Bone marrow (tissue), 2 donors: ENCODE data around the gene YJEFN3.

Experiments
- DNase-seq, 2 donors: peaks; one replicate each; lab custom pipeline; 2025; lab: John Stamatoyannopoulos, UW

The YJEFN3 gene

GRCh38 chr19:19554074-19555023 is 25.6 kb downstream of the YJEFN3 start:
- DNase-seq, result peak in 1 of 2 donors; percentile 14

GRCh38 chr19:19558055-19558454 is 29.3 kb downstream of the YJEFN3 start:
- no peak for DNase-seq

DNA sequence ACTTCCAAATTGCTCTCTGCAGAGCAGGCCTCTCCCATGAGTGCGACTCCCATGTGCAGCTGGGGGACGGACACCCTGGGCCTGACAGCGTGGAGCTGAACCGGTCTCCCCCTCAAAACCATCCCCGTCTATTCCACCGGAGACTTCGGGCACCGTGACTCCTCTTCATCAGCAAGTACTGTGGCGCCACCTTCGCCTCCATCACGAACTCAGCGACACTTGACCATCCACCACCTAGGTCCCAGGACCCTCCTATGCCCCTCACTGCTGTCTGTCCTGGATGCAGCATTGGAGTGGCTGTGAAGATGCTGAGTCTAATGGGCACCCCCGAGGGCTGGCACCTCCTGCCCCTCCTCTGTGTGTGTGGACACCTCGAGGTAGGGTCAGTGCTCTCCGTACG is 29.9 kb downstream of the YJEFN3 start:
- DNase-seq, result no peak

- DNase-seq, result no peak
Measured at GRCh38 chr19:19559931-19560330, 31.2 kb downstream of the YJEFN3 start.

DNA sequence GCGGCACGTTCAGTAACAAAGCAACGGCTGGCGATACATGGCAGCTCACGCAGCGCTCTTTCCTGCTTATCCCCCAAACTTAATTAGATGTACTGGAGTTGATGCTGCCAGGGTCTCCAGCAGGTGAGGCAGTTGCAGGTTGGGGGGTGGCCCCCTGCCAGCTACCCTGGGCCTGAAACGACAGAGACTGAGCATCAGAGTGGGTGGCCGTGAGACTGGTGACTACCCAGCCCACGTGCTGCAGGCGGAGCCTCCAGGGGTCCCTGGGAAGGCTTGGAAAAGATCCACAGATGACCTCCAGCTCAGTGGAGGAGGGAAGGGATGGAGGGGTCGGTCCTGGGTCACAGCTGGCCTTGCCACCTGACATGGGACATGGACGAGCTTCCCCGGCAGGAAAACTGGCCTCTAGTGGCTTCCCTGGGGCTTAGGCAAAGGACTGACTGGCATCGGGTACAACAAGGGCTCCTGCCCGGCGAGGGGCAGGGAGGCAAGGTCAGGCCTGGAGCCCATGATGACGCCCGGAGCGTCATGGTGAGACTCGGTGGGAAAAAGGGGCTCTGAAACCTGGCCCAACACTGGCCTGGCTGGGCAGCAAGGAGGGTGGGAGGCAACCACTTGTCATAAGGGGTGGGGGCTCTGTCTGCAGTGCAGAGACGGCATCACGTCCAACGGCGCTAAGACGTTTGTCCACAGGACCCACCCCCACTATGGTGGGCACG is 33.4 kb downstream of the YJEFN3 start:
- DNase-seq, result no peak

GRCh38 chr19:19562665-19563347 is 34.1 kb downstream of the YJEFN3 start:
- DNase-seq, result no peak

- DNase-seq, result no peak
Measured at GRCh38 chr19:19563348-19563848, 34.7 kb downstream of the YJEFN3 start.

DNA sequence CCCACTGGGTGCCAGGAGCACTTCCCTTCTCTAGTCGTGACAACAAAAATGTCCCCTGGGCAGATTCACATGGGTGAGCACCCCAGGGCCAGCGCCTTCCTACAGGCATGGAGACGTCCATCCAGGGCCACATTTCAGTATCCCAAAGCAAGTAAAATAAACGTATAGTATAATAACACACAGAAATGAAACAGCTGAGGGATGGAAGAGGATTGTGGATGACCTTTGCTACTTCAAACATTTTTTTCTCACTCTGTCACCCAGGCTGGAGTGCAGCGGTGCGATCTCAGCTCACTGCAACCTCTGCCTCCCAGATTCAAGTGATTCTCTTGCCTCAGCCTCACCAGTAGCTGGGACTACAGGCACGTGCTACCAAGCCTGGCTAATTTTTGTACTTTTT is 37.6 kb downstream of the YJEFN3 start:
- no peak for DNase-seq

DNA sequence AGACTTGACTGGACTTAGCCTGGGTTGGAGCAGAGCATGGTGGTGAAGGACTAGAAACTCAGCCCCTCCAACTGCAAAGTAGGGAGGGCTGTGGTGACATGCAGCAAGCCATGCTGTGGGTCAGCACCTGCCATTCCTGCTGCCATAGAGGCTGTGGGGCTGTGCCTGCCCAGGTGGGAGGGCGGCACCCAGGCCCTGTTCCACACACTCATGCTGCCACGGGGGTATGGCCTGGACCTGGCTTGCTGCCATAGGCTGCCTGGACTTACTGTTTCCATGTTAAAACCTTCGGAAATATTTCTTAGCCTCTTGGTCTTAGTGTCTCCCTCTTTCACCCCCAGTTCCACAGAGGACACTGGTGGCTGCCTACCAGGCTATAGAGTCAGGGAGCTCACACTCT is 38.7 kb downstream of the YJEFN3 start:
- no peak for DNase-seq

- DNase-seq, result no peak
Measured at GRCh38 chr19:19568802-19569756, 40.4 kb downstream of the YJEFN3 start.

DNA sequence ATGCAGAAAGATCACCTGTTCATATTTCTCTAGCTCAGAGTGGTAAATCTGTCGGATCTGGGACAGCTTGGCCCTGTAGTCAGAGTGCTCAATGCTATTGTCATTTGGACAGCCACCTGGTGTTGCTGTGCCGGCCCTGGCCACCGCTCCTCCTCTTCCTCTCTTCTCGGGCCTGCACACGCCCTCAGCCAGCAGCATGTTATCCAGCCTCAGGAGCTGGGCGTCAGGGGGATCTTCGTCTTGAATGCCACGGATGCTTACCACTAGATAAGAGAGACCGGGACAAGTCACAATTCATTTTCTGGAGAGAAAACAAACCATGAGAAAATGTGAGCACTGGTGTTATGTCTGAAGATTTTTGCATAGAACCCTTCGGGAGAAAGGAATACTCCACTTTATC is 41.9 kb downstream of the YJEFN3 start:
- no peak for DNase-seq

DNA sequence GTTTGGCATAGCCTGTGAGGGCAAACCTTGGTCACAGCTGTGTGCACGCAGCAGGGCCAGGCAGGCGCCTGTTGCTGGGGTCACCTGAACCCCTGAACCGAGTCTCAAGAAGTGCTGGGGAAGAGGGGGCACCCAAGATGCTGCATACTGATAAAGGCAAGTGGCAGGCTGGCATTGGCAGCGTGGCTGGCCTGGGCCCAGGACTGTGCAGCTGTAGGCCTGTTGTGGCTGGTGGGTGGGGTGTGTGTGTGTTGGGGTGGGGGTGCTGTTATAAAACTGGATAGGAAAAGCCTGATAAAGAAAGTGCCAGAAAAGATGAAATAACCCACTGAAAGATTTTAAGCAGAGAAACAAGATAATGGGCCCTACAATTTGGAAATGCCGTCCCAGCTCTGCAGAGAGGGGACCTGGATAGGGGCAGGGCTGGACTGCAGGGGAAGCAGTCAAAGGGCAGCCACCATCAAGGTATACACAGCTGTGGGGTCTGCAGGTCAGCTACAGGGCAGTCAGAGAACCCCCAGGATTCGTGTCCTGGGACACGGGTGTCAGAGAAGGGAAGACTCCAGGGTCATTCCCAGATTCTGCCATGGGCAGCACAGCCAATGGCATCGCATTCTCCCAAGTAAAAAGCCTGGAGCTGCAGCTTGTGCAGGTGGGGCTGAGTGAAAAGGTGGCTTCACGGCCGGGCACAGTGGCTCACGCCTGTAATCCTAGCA is 42.5 kb downstream of the YJEFN3 start:
- no peak for DNase-seq

- no peak for DNase-seq
Measured at GRCh38 chr19:19575411-19575810, 46.7 kb downstream of the YJEFN3 start.

- no peak for DNase-seq
Measured at GRCh38 chr19:19578252-19578651, 49.5 kb downstream of the YJEFN3 start.

DNA sequence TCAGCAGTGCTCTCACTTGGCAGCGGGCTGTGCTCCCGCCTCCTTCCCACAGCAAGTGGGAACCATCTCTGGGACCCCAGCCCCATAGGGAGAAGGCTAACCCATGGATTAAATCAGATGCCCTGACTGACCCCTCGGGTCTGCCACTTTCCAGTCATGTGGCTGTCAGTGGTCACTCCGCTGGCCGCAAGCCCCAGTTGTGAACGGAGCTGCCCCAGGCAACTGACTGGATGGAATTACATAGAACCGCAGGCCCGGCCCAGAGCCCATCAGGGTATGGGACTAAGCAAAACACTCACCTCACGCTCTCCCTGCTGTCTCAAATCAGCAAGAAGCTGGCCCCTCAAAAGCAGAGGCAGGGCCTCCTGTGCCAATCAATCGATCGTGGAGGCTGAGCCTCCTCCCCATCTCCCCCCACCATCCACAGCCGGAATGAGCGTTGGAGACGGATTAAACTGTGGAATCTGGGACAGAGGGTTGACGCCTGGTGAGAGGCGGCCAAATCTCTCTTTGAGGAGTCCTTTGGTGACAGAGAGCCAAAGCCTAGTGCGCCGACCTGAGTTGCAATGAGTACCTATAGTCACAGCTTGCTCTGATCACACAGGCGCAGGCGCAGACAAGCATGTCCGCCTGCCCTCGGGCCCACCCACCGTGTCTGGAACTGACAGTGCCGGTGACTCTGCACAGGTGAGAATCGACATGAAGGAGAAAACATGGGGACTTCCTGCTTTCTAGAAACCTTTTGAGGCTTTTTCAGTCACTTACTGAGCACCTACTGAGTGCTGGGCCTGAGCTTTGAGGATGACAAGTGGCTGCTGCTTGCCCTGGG is 51.0 kb downstream of the YJEFN3 start:
- no peak for DNase-seq

- DNase-seq, result no peak
Measured at GRCh38 chr19:19580418-19580817, 51.7 kb downstream of the YJEFN3 start.

- no peak for DNase-seq
Measured at GRCh38 chr19:19581391-19581790, 52.7 kb downstream of the YJEFN3 start.

DNA sequence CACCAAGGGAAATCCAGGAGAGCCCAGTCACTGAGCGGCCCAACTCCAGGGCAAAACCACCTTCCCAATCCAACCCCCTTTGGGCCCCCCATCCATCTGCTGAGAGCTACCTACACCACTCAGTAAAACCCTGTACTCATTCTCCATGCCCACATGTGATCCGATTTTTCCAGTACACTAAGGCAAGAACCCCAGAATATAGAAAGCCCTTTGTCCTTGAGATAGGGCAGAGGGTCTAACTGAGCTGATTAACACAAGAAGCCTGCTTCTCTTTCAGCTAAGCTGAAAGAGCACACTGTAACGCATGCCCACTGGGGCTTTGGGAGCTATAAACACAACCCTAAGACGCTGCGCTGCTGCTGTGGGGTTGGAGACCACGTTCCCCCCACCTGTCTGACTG is 53.8 kb downstream of the YJEFN3 start:
- DNase-seq, result no peak

- DNase-seq, result no peak
Measured at GRCh38 chr19:19584356-19584755, 55.6 kb downstream of the YJEFN3 start.
